ENCODE measurements around the gene TOR1A.

- TF ChIP-seq, protein P1, sequence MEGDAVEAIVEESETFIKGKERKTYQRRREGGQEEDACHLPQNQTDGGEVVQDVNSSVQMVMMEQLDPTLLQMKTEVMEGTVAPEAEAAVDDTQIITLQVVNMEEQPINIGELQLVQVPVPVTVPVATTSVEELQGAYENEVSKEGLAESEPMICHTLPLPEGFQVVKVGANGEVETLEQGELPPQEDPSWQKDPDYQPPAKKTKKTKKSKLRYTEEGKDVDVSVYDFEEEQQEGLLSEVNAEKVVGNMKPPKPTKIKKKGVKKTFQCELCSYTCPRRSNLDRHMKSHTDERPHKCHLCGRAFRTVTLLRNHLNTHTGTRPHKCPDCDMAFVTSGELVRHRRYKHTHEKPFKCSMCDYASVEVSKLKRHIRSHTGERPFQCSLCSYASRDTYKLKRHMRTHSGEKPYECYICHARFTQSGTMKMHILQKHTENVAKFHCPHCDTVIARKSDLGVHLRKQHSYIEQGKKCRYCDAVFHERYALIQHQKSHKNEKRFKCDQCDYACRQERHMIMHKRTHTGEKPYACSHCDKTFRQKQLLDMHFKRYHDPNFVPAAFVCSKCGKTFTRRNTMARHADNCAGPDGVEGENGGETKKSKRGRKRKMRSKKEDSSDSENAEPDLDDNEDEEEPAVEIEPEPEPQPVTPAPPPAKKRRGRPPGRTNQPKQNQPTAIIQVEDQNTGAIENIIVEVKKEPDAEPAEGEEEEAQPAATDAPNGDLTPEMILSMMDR (IDR thresholded peaks at IDR 0.05), result no peak
- no peak for TF ChIP-seq POLR2A (IDR thresholded peaks at IDR 0.05)
Measured at GRCh38 chr9:129838707-129839259, 14.8 kb upstream of the TOR1A start.
